A549 (cell line): ENCODE results near the gene PMS1. TPM values are rescaled to one million over a fixed set of nuclear protein-coding genes. Genes with fewer than 3 reads are reported as not detected.

Source experiments
- ATAC-seq, 2 experiments: fragments of 200-7000 bp in 1 of 2; fragments of >200 bp in 1 of 2; cut with Nextera tagmentation in 1 of 2; cut with Tn5 transposase in 1 of 2; 3 replicates each; pipeline versions ENCODE4 v1.8.0 to v1.9.1; 2018 to 2020; ENCODE audit warnings: mild to moderate bottlenecking in 1 of 2, moderate library complexity in 1 of 2
- CTCF ChIA-PET: fragments of 300-600 bp; sonication (Branson Sonifier 250); formaldehyde crosslinking; extraction: SDS; loops from one replicate; lab custom pipeline; 2021; ENCODE audit warnings: antibody characterized with exemption, inconsistent platforms; lab: Yijun Ruan, JAX
- POLR2A ChIA-PET: fragments of 350-600 bp; formaldehyde crosslinking; extraction: SDS; loops from one replicate; lab custom pipeline; 2021; ENCODE audit warnings: antibody characterized with exemption, inconsistent platforms; lab: Yijun Ruan, JAX
- DNase-seq, 2 experiments: peaks; one replicate each; pipeline versions ENCODE4 v3.0.0 to v3.0.0-alpha.2; 2011 to 2016; ENCODE audit warnings: low read depth in 1 of 2, low spot score in 1 of 2
- FAIRE-seq: peaks from 2 replicates; lab custom pipeline; 2011; peaks lifted over from hg19 to GRCh38; lab: Jason Lieb, UNC
- H3K27ac ChIP-seq, 2 experiments: fragments of >200 bp; sonication (Bioruptor Twin); formaldehyde crosslinking; 3 replicates each; pipeline ENCODE4 v1.5.1; 2016 to 2017
- H3K4me1 ChIP-seq: fragments of >200 bp; sonication (Bioruptor Twin); formaldehyde crosslinking; 3 replicates; pipeline ENCODE4 v1.6.1; 2016
- H3K4me2 ChIP-seq: fragments of >200 bp; sonication (Bioruptor Twin); formaldehyde crosslinking; 3 replicates; pipeline ENCODE4 v1.6.1; 2016
- H3K4me3 ChIP-seq: fragments of >200 bp; sonication (Bioruptor Twin); formaldehyde crosslinking; 3 replicates; pipeline ENCODE4 v1.5.1; 2016
- H3K9me3 ChIP-seq: fragments of >200 bp; sonication (Bioruptor Twin); formaldehyde crosslinking; 3 replicates; pipeline ENCODE4 v1.6.1; 2016
- CBX2 ChIP-seq: fragments of 200-600 bp; sonication (generic); IDR thresholded peaks from 2 replicates; pipeline ENCODE4 v1.6.1; 2016; ENCODE audit warnings: low read depth, mild to moderate bottlenecking, borderline replicate concordance
- CBX8 ChIP-seq: fragments of 200-600 bp; sonication (generic); IDR thresholded peaks from 2 replicates; pipeline ENCODE4 v1.6.1; 2016
- CEBPB ChIP-seq, 2 experiments: fragments of >200 bp in 1 of 2; sonication (Bioruptor Twin) in 1 of 2; formaldehyde crosslinking in 1 of 2; IDR thresholded peaks; 2 replicates each; pipeline ENCODE4 v1.6.1; 2012 to 2016
- E2F6 ChIP-seq: IDR thresholded peaks from 2 replicates; pipeline ENCODE4 v1.6.1; 2012; ENCODE audit warnings: low read depth, borderline replicate concordance
- EHF ChIP-seq: fragments of 250-450 bp; sonication (Bioruptor Pico); IDR thresholded peaks from 2 replicates; pipeline ENCODE4 v1.5.0; 2020; ENCODE audit warnings: mild to moderate bottlenecking
- EHMT2 ChIP-seq: fragments of 200-600 bp; sonication (generic); IDR thresholded peaks from 2 replicates; pipeline ENCODE4 v1.6.1; 2016; ENCODE audit warnings: antibody characterized with exemption, low read depth, mild to moderate bottlenecking, moderate library complexity
- FOSB ChIP-seq: fragments of 250-450 bp; sonication (Bioruptor Pico); IDR thresholded peaks from 2 replicates; pipeline ENCODE4 v1.5.0; 2020; ENCODE audit warnings: mild to moderate bottlenecking, moderate library complexity
- FOSL2 ChIP-seq, 2 experiments: fragments of 450-650 bp in 1 of 2; fragments of >200 bp in 1 of 2; sonication (Bioruptor Twin) in 1 of 2; formaldehyde crosslinking; IDR thresholded peaks; 2 replicates each; pipeline versions ENCODE4 v1.5.0 to v1.6.1; 2016 to 2020; ENCODE audit warnings: mild to moderate bottlenecking in 1 of 2, moderate library complexity in 1 of 2
- FOXS1 ChIP-seq: fragments of 250-450 bp; sonication (Bioruptor Pico); IDR thresholded peaks from 2 replicates; pipeline ENCODE4 v1.5.0; 2020; ENCODE audit warnings: mild to moderate bottlenecking, moderate library complexity
- GATA3 ChIP-seq: IDR thresholded peaks from 2 replicates; pipeline ENCODE4 v1.6.1; 2012; ENCODE audit warnings: borderline replicate concordance
- HEYL ChIP-seq: fragments of 250-450 bp; sonication (Bioruptor Pico); IDR thresholded peaks from 2 replicates; pipeline ENCODE4 v1.8.0; 2021; ENCODE audit warnings: mild to moderate bottlenecking, moderate library complexity
- HMGXB4 ChIP-seq: fragments of 250-450 bp; sonication (Bioruptor Pico); IDR thresholded peaks from 2 replicates; pipeline ENCODE4 v1.5.0; 2021; ENCODE audit warnings: mild to moderate bottlenecking, moderate library complexity, borderline replicate concordance
- HOXB13 ChIP-seq: fragments of 250-450 bp; sonication (Bioruptor Pico); IDR thresholded peaks from 2 replicates; pipeline ENCODE4 v1.5.0; 2020; ENCODE audit warnings: low read depth, mild to moderate bottlenecking, moderate library complexity
- JUN ChIP-seq, 2 experiments: fragments of >200 bp; sonication (Bioruptor Twin); formaldehyde crosslinking; IDR thresholded peaks; 2 replicates in 1 of 2; 3 replicates in 1 of 2; pipeline ENCODE4 v1.6.1; 2016 to 2017
- MYC ChIP-seq: IDR thresholded peaks from 2 replicates; pipeline ENCODE4 v1.6.1; 2012; ENCODE audit warnings: mild to moderate bottlenecking, inconsistent platforms, low read length, improper control_type of control experiment, borderline replicate concordance
- NFE2L2 ChIP-seq: fragments of 150-350 bp; conservative IDR thresholded peaks from 2 replicates; pipeline ENCODE4 v1.6.1; 2014; ENCODE audit warnings: low read length
- PBX3 ChIP-seq: IDR thresholded peaks from 2 replicates; pipeline ENCODE4 v1.6.1; 2012
- REST ChIP-seq: fragments of 200-600 bp; sonication (generic); IDR thresholded peaks from 2 replicates; pipeline ENCODE4 v1.6.1; 2016; ENCODE audit warnings: antibody characterized with exemption, mild to moderate bottlenecking, moderate library complexity
- RNF2 ChIP-seq: fragments of 200-600 bp; sonication (generic); IDR thresholded peaks from 2 replicates; pipeline ENCODE4 v1.6.1; 2016; ENCODE audit warnings: low read depth, mild to moderate bottlenecking, antibody characterized with exemption, moderate library complexity, borderline replicate concordance
- SMC3 ChIP-seq: fragments of >200 bp; sonication (Bioruptor Twin); formaldehyde crosslinking; IDR thresholded peaks from 3 replicates; pipeline ENCODE4 v1.6.1; 2018; ENCODE audit warnings: inconsistent platforms
- SREBF2 ChIP-seq: fragments of 450-650 bp; IDR thresholded peaks from 2 replicates; pipeline ENCODE4 v1.6.1; 2014; ENCODE audit warnings: mild to moderate bottlenecking, moderate library complexity
- TFCP2L1 ChIP-seq: fragments of 250-450 bp; sonication (Bioruptor Pico); IDR thresholded peaks from 2 replicates; pipeline ENCODE4 v1.5.0; 2021; ENCODE audit warnings: mild to moderate bottlenecking
- ZFP36 ChIP-seq: fragments of 450-650 bp; IDR thresholded peaks from 2 replicates; pipeline ENCODE4 v1.6.1; 2014; ENCODE audit warnings: borderline replicate concordance; ENCODE audit not compliant: partially characterized antibody
- ZSCAN20 ChIP-seq: fragments of 250-450 bp; sonication (Bioruptor Pico); IDR thresholded peaks from 2 replicates; pipeline ENCODE4 v1.8.0; 2022; ENCODE audit warnings: mild to moderate bottlenecking, moderate library complexity
- WGBS: methylation state at CpG from one replicate; pipeline ENCODE4 v1.1.6; 2017; ENCODE audit errors: missing lambda C conversion rate; 5-methylcytosine and 5-hydroxymethylcytosine counted together
- polyA plus RNA-seq, 4 experiments: library from polyadenylated mRNA; depleted of rRNA in 3 of 4; stranded (reverse); fragments of >200 nt; fragmentation: RNase III in 1 of 4; extraction: RNeasy Plus Mini Kit Qiagen cat#74134 plus additional on column Dnase treatment in 1 of 4; gene quantifications; 2 replicates in 3 of 4; 3 replicates in 1 of 4; pipeline ENCODE4 v1.2.3, GENCODE V29; 2011 to 2017

The PMS1 gene
- polyA plus RNA-seq, 2 of the 4 experiments (the other 2 are of a cell fraction) = 16.1 to 28.9 TPM

GRCh38 chr2:189865826-189866225, 81.6 kb downstream of the PMS1 start:
- POLR2A ChIA-PET = no interaction called here
- DNase-seq (no peak), ATAC-seq (no peak), FAIRE-seq (no peak)
- H3K4me1 ChIP-seq = no peaks in the 10 kb centered on the region
- no peaks in the 10 kb centered on the region for H3K9me3 ChIP-seq
- H3K4me2 ChIP-seq = no peak overlapping the region
- H3K4me3 ChIP-seq = no peak overlapping the region
- TF ChIP-seq HEYL (no peak), FOXS1 (CRISPR knock-in tag) (no peak), GATA3 (no peak), SREBF2 (no peak), E2F6 (no peak), EHF (CRISPR knock-in tag) (no peak), HOXB13 (CRISPR knock-in tag) (no peak), ZFP36 (no peak), FOSB (CRISPR knock-in tag) (no peak), CBX8 (no peak), CEBPB (IDR thresholded peaks at IDR 0.05) (no peak), RNF2 (no peak), EHMT2 (no peak), TFCP2L1 (no peak), SMC3 (no peak), REST (no peak), HMGXB4 (no peak)
- 86% methylated on average over 1 of the region's 1 CpG for WGBS
- H3K27ac ChIP-seq = no peak overlapping the region
- CTCF ChIA-PET = no interaction called here

- FAIRE-seq (no peak), DNase-seq (no peak), ATAC-seq (no peak)
- ChIA-PET POLR2A (no interaction called here), CTCF (no interaction called here)
- WGBS = 90% methylated on average over 1 of the region's 1 CpG
- Histone ChIP-seq H3K4me2 (no peak overlapping the region), H3K4me1 (no peaks in the 10 kb centered on the region), H3K4me3 (no peak overlapping the region), H3K27ac (no peak overlapping the region), H3K9me3 (no peaks in the 10 kb centered on the region)
- no peak for TF ChIP-seq NFE2L2
- no peak for TF ChIP-seq CBX2
- TF ChIP-seq JUN (IDR thresholded peaks at IDR 0.05) = no peak
- TF ChIP-seq HMGXB4 = no peak
- no peak for TF ChIP-seq PBX3
- no peak for TF ChIP-seq MYC
- TF ChIP-seq ZSCAN20 = no peak
- no peak for TF ChIP-seq EHMT2
- TF ChIP-seq FOSL2 (IDR thresholded peaks at IDR 0.05) = no peak
- TF ChIP-seq FOSL2 (CRISPR knock-in tag; IDR thresholded peaks at IDR 0.05) = no peak
These were observed 82.0 kb downstream of the PMS1 start for GRCh38 chr2:189866296-189866695.
